ENCODE measurements around the gene MBLAC1.

DNA sequence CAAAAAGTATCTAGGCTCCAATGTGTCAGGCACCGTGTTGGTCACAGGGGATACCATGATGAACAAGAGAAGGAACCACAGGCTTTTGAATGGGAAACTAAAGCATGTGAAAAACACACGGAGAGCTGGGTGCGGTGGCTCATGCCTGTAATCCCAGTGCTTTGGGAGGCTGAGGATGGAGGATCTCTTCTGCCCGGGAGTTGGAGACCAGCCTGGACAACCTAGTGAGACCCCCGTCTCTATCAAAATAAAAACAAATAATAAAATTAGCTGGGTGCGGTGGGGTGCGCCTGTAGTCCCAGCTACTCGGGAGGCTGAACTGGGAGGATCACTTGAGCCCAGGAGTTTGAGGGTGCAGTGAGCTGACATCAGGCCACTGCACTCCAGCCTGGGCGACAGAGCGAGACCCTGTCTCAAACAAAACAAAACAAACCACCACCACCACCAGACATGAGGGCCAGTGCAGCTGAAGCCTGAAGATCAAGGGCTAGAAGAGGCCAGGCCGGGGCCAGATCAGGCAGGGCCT lies 38.6 kb upstream of the MBLAC1 start:
- TF ChIP-seq CTCF (IDR thresholded peaks at IDR 0.05) (no peak), POLR2A (IDR thresholded peaks at IDR 0.05; ENCODE audit: low read depth) (no peak), EP300 (IDR thresholded peaks at IDR 0.05) (no peak), POLR2AphosphoS5 (IDR thresholded peaks at IDR 0.05) (no peak)
